C4-2B (cell line): ENCODE measurements around the gene GRK5.
"Not testable (repeated sequence)": the region's sequence is repeated elsewhere in the genome, so short reads cannot be mapped to it uniquely, and the experiment has no call there.

Experiments used
- H3K27ac ChIP-seq: fragments of 450-650 bp; 2 replicates; pipeline ENCODE4 v1.5.1; 2017
- CTCF ChIP-seq: fragments of 450-650 bp; conservative IDR thresholded peaks from 2 replicates; pipeline ENCODE4 v1.5.1; 2017; ENCODE audit warnings: mild to moderate bottlenecking
- ZFX ChIP-seq: fragments of 450-650 bp; IDR thresholded peaks from 2 replicates; pipeline ENCODE4 v1.6.1; 2017

The GRK5 gene

GRCh38 chr10:119222966-119223386 lies 15.6 kb downstream of the GRK5 start:
- H3K27ac ChIP-seq = no peak overlapping the region
- TF ChIP-seq CTCF (no peak), ZFX (no peak)

- H3K27ac ChIP-seq = no peak overlapping the region
- TF ChIP-seq CTCF = no peak
- TF ChIP-seq ZFX = no peak
Observed at GRCh38 chr10:119225083-119225658, 17.8 kb downstream of the GRK5 start.

GRCh38 chr10:119227825-119228224 lies 20.5 kb downstream of the GRK5 start:
- TF ChIP-seq ZFX (no peak), CTCF (no peak)
- no peak overlapping the region for H3K27ac ChIP-seq

- TF ChIP-seq CTCF = no peak
- TF ChIP-seq ZFX = no peak
- H3K27ac ChIP-seq = no peak overlapping the region
Observed at GRCh38 chr10:119231654-119232053, 24.3 kb downstream of the GRK5 start.

GRCh38 chr10:119232439-119232838 lies 25.1 kb downstream of the GRK5 start:
- not testable (repeated sequence) for H3K27ac ChIP-seq

- TF ChIP-seq CTCF (no peak), ZFX (no peak)
- no peak overlapping the region for H3K27ac ChIP-seq
Observed at GRCh38 chr10:119233123-119233820, 25.9 kb downstream of the GRK5 start.

- H3K27ac ChIP-seq = no peak overlapping the region
- TF ChIP-seq ZFX = no peak
Observed at GRCh38 chr10:119233821-119234220, 26.4 kb downstream of the GRK5 start.

GRCh38 chr10:119235356-119235755 lies 28.0 kb downstream of the GRK5 start:
- no peak for TF ChIP-seq ZFX
- TF ChIP-seq CTCF = no peak
- no peak overlapping the region for H3K27ac ChIP-seq
